Hematopoietic multipotent progenitor cell treated with erythropoietin and hydrocortisone succinate and interleukin-3 and kit ligand, for 17 days (in vitro differentiated cells): ENCODE measurements around the gene IQUB.
"Not testable (repeated sequence)": the region's sequence is repeated elsewhere in the genome, so short reads cannot be mapped to it uniquely, and the experiment has no call there.

Experiments used
- DNase-seq: peaks from one replicate; pipeline ENCODE4 v3.0.0-alpha.2; 2015; ENCODE audit warnings: low spot score

IQUB gene

GRCh38 chr7:123415625-123416024 lies 118.8 kb downstream of the IQUB start:
- no peak for DNase-seq

GRCh38 chr7:123410273-123410904 lies 124.0 kb downstream of the IQUB start:
- no peak for DNase-seq

- not testable (repeated sequence) for DNase-seq
Observed at GRCh38 chr7:123407951-123408350, 126.4 kb downstream of the IQUB start.
